ENCODE results near the gene IMMP2L.

The IMMP2L gene

DNA sequence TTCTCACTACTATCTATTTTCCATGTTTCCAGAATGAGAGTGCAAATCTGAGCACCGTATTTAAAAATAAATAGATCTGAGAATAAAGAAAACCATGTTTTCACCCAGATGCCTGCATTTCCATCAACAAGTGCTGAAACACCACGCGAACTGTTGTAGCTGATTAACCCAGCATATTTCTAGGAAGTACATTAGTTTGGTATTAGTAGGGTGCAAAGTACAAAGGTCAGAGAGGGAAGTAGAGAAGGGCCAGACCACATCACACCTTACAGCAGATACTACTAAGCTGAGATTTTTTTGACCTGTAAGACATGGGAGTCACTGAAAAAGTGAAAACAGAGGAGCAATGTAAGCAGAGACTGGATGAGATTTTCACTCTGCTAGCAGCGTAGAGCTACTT lies 181.3 kb downstream of the IMMP2L start:
- Mint-ChIP-seq H3K27ac (no peak overlapping the region), H3K27me3 (no peaks in the 10 kb centered on the region), H3K4me3 (no peak overlapping the region), H3K4me1 (no peaks in the 10 kb centered on the region), H3K9me3 (peaks cover 0 to 8% of the 10 kb centered on the region in 2 donors)
- no peak for DNase-seq
- ATAC-seq, result no peak

DNA sequence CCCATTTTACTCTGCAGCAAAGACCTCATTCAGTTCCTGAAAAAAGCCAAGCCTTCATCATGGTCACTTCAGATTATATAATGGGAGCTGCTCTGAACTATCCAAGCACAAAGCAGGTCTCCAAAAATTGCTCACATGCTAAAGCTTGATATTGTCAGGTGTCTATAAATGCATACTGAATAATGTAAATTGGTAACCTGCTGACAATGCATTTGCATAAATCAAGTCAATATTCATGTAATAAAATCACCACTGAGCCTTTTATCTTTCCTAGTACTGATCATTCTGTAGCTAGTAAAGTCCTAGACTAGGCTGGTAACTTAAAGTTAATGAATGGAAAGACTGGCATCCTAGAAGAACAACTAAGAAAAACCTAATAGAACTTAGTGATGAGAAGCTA lies 188.3 kb downstream of the IMMP2L start:
- DNase-seq, result no peak

DNA sequence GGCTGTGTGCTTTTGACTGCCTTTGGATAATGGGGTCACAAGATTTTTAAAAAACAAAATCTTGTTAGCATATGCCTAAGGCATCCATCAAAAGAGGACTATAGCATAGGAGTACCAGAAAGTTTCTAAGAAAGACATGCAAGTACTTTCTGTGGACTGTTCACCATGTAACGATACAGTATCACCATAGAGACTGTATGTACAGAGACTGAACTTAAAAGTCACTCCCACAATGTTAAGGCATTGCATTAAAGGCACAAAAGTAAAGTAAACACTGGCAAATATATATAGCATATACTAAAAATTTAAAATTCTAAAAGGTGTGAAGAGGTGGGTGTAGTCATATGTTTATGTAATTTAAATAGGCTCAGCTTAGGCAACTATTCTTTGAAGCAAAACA lies 190.9 kb downstream of the IMMP2L start:
- no peak for ATAC-seq
- no peak for DNase-seq
- no peaks in the 10 kb centered on the region for H3K27me3 Mint-ChIP-seq
- H3K27ac Mint-ChIP-seq, result no peak overlapping the region
- no peaks in the 10 kb centered on the region for H3K9me3 Mint-ChIP-seq
- H3K4me1 Mint-ChIP-seq, result no peaks in the 10 kb centered on the region
- H3K4me3 Mint-ChIP-seq, result no peak overlapping the region

More for the DNA sequence above, 188.3 kb downstream of the IMMP2L start:
- Mint-ChIP-seq H3K27me3 (no peaks in the 10 kb centered on the region), H3K4me3 (no peak overlapping the region), H3K27ac (no peak overlapping the region), H3K9me3 (no peaks in the 10 kb centered on the region), H3K4me1 (no peaks in the 10 kb centered on the region)
- ATAC-seq, result no peak

DNA sequence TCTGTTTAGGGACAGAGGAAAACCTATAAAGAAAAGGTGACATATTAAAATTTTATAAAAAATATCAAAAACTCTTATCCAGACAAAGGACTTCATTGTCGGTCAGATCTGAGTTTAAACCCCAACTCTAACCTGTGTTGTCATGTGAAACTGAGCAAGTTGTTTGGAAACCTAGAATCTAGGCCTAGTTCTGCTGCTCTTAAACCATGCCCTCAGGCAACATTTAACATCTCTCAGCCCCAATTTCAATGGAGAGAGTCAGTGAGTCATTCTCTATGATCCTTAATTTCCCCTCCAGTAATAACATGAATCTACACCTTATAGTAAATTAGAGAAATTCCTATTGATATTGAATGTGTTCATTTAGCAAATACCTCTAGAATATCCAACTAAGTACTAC lies 192.3 kb downstream of the IMMP2L start:
- no peak for ATAC-seq
- H3K27me3 Mint-ChIP-seq, result no peaks in the 10 kb centered on the region
- no peaks in the 10 kb centered on the region for H3K4me1 Mint-ChIP-seq
- no peak overlapping the region for H3K27ac Mint-ChIP-seq
- H3K4me3 Mint-ChIP-seq, result no peak overlapping the region
- no peaks in the 10 kb centered on the region for H3K9me3 Mint-ChIP-seq
- DNase-seq, result no peak

GRCh38 chr7:111368381-111369065 lies 193.8 kb downstream of the IMMP2L start:
- no peak for DNase-seq
- Mint-ChIP-seq H3K4me1 (no peaks in the 10 kb centered on the region), H3K4me3 (no peak overlapping the region), H3K27ac (no peak overlapping the region), H3K27me3 (no peaks in the 10 kb centered on the region), H3K9me3 (no peaks in the 10 kb centered on the region)
- no peak for ATAC-seq

DNA sequence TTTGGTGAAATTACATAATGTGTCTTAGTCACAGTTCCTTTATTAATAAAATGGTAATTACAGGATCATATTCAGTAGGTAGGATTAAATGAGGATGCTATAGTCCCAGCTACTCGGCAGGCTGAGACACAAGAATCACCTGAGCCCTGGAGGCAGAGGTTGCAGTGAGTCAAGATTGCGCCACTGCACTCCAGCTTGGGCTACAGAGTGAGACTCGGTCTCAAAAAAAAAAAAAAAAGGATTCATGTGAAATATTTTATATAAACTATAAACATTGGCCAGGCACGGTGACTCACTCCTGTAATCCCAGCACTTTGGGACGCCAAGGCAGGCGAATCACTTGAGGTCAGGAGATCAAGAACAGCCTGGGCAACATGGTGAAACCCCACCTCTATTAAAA lies 197.9 kb downstream of the IMMP2L start:
- no peak overlapping the region for H3K27ac Mint-ChIP-seq
- DNase-seq, result no peak
- ATAC-seq, result no peak

GRCh38 chr7:111363099-111363498 lies 199.2 kb downstream of the IMMP2L start:
- Mint-ChIP-seq H3K27me3 (no peaks in the 10 kb centered on the region), H3K9me3 (no peaks in the 10 kb centered on the region), H3K27ac (no peak overlapping the region), H3K4me3 (no peak overlapping the region), H3K4me1 (no peaks in the 10 kb centered on the region)
- ATAC-seq (no peak), DNase-seq (no peak)

More for the DNA sequence above, 197.9 kb downstream of the IMMP2L start:
- no peaks in the 10 kb centered on the region for H3K4me1 Mint-ChIP-seq
- H3K9me3 Mint-ChIP-seq, result no peaks in the 10 kb centered on the region
- no peak overlapping the region for H3K4me3 Mint-ChIP-seq
- no peaks in the 10 kb centered on the region for H3K27me3 Mint-ChIP-seq

DNA sequence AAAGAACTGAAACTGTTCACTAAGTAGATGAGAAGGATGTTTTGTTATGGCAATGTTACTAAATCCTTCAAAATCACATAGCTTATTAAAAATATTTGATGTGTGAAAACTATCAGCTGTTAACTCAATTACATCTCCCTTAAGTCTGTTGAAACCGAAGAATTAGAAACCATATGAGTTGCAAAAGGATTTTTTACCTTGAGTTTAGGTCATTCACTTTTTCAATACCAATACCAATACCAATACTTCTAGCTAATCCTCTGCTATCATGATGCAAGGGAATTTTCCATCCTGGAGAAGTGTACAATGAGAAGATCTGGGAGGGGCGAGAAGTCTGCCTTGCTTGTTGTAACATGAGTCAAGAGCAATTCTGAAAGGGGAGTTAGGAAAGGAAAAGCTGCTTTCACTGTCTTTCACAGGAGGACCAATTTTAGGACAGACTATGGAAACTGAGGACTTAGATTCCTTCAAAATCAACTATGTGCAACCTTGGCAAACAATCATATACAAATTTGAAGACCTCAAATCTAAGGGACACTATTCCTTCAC lies 199.7 kb downstream of the IMMP2L start:
- no peak for DNase-seq
- no peaks in the 10 kb centered on the region for H3K4me1 Mint-ChIP-seq
- ATAC-seq, result no peak
- no peaks in the 10 kb centered on the region for H3K9me3 Mint-ChIP-seq
- no peaks in the 10 kb centered on the region for H3K27me3 Mint-ChIP-seq
- no peak overlapping the region for H3K4me3 Mint-ChIP-seq
- no peak overlapping the region for H3K27ac Mint-ChIP-seq

GRCh38 chr7:111358915-111359314 lies 203.4 kb downstream of the IMMP2L start:
- no peaks in the 10 kb centered on the region for H3K9me3 Mint-ChIP-seq

DNA sequence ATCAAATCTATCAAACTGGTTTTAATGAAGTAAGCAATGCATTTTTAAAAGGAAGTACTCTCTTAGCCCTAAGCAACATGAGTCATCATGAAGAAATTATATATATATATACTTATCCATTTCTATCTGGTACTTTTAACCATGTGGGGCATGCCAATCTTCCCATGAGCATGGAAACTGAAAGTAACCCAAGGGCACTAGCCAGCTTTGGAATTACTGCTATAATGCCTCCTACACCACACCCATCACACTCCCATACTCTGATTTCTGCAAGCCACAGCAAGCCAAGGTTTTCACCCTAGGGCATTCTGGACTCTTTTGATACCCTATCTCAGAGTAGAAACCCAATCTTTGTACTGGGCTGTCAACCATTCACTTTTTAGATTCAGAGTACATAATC lies 204.6 kb downstream of the IMMP2L start:
- H3K4me1 Mint-ChIP-seq, result no peaks in the 10 kb centered on the region
- H3K4me3 Mint-ChIP-seq, result no peak overlapping the region
- no peaks in the 10 kb centered on the region for H3K9me3 Mint-ChIP-seq
- DNase-seq, result no peak
- no peak for ATAC-seq
- H3K27me3 Mint-ChIP-seq, result no peaks in the 10 kb centered on the region
- no peak overlapping the region for H3K27ac Mint-ChIP-seq

More at GRCh38 chr7:111358915-111359314, 203.4 kb downstream of the IMMP2L start:
- Mint-ChIP-seq H3K27me3 (no peaks in the 10 kb centered on the region), H3K4me1 (no peaks in the 10 kb centered on the region), H3K27ac (no peak overlapping the region), H3K4me3 (no peak overlapping the region)
- no peak for ATAC-seq
- no peak for DNase-seq

DNA sequence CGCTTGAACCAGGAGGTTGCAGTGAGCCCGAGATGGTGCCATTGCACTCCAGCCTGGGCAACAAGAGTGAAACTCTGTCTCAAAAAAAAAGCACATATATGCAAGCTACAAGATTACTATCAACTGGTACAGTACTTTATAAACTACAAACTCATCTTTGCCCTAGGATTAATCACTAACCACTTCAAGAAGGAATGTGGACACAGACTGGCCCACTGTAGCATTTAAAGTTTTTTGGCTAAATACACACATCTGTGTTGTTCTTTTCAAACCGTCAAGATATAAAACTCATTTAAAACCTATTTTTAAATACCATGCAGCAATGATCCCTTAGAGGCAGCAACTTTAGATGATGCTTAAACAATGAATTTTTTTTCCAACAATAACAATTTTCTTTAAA lies 205.4 kb downstream of the IMMP2L start:
- no peak for DNase-seq
- Mint-ChIP-seq H3K27me3 (no peaks in the 10 kb centered on the region), H3K4me1 (peaks cover 6% of the 10 kb centered on the region), H3K27ac (no peak overlapping the region), H3K4me3 (no peak overlapping the region), H3K9me3 (no peaks in the 10 kb centered on the region)
- ATAC-seq, result no peak

DNA sequence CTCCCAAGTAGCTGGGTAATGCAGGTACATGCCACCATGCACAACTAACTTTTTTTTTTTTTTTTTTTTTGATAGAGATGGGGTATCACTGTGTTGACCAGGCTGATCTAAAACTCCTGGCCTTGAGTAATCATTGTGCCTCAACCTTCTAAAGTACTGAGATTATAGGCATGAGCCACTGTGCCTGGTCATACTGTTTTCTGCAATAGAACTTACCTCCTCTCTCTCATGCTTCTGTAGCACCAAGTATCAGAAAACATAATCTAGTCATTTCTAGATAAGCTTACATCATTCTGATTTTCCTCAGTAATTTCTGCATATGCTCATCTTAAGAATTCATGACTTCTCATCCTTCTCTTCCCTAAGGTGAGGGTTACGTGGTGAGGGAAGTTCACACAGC lies 210.0 kb downstream of the IMMP2L start:
- H3K27me3 Mint-ChIP-seq, result no peaks in the 10 kb centered on the region
- no peak for DNase-seq
- ATAC-seq, result peak; percentile 69
- H3K27ac Mint-ChIP-seq, result peak overlapping the region in 1 of 2 donors; percentile 27
- peaks cover 6% of the 10 kb centered on the region for H3K4me1 Mint-ChIP-seq
- peaks cover 3 to 6% of the 10 kb centered on the region in 2 donors for H3K9me3 Mint-ChIP-seq
- H3K4me3 Mint-ChIP-seq, result no peak overlapping the region

GRCh38 chr7:111346219-111346618 lies 216.1 kb downstream of the IMMP2L start:
- H3K9me3 Mint-ChIP-seq, result peaks cover 35 to 41% of the 10 kb centered on the region in 2 donors
- H3K4me1 Mint-ChIP-seq, result no peaks in the 10 kb centered on the region
- DNase-seq (no peak), ATAC-seq (no peak)
- no peaks in the 10 kb centered on the region for H3K27me3 Mint-ChIP-seq
- no peak overlapping the region for H3K4me3 Mint-ChIP-seq
- H3K27ac Mint-ChIP-seq, result no peak overlapping the region

- ATAC-seq (no peak), DNase-seq (no peak)
- H3K9me3 Mint-ChIP-seq, result peaks cover 29 to 41% of the 10 kb centered on the region in 2 donors
- H3K27ac Mint-ChIP-seq, result no peak overlapping the region
- no peak overlapping the region for H3K4me3 Mint-ChIP-seq
- no peaks in the 10 kb centered on the region for H3K4me1 Mint-ChIP-seq
- H3K27me3 Mint-ChIP-seq, result no peaks in the 10 kb centered on the region
These were observed 219.3 kb downstream of the IMMP2L start for GRCh38 chr7:111343017-111343416.

- Mint-ChIP-seq H3K4me3 (no peak overlapping the region), H3K27ac (no peak overlapping the region), H3K27me3 (no peaks in the 10 kb centered on the region), H3K4me1 (no peaks in the 10 kb centered on the region), H3K9me3 (peaks cover 11 to 18% of the 10 kb centered on the region in 2 donors)
- DNase-seq, result no peak
- no peak for ATAC-seq
These were observed 223.3 kb downstream of the IMMP2L start for GRCh38 chr7:111339006-111339405.

- peaks cover 0 to 16% of the 10 kb centered on the region in 2 donors for H3K9me3 Mint-ChIP-seq
- peaks cover 12% of the 10 kb centered on the region for H3K4me1 Mint-ChIP-seq
- DNase-seq (no peak), ATAC-seq (no peak)
- H3K27ac Mint-ChIP-seq, result no peak overlapping the region
- no peak overlapping the region for H3K4me3 Mint-ChIP-seq
- no peaks in the 10 kb centered on the region for H3K27me3 Mint-ChIP-seq
These were observed 229.3 kb downstream of the IMMP2L start for GRCh38 chr7:111333010-111333409.

GRCh38 chr7:111330235-111330523 lies 232.1 kb downstream of the IMMP2L start:
- no peak overlapping the region for H3K4me3 Mint-ChIP-seq
- peaks cover 12% of the 10 kb centered on the region for H3K4me1 Mint-ChIP-seq
- H3K27me3 Mint-ChIP-seq, result no peaks in the 10 kb centered on the region

More at GRCh38 chr7:111330235-111330523, 232.1 kb downstream of the IMMP2L start:
- no peak for ATAC-seq
- Mint-ChIP-seq H3K27ac (no peak overlapping the region), H3K9me3 (peaks cover 0 to 9% of the 10 kb centered on the region in 2 donors)
- no peak for DNase-seq
